ENCODE results near the gene PDE9A.

DNA sequence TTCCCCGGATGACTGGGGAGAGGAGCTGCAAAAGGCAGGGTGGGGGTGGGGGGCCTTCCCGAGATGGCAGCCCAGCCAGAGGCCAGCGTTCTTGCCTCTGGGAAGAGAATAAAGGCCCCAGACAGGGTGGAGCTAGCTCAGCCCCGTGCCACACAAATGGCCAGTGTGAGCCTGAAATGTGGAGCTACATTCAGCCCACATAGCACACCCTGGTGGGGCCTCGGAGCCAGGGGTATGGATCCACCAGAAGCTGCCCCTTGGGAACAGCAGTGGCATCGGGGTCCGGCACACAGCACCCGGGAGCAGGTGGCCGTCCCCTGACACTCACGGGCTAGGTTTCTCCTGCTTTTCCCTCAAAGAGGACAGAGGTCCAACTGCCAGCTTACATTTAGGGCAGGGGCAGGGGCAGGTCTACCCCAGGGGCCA, 93.9 kb downstream of the PDE9A start:
- TF ChIP-seq, protein P1, sequence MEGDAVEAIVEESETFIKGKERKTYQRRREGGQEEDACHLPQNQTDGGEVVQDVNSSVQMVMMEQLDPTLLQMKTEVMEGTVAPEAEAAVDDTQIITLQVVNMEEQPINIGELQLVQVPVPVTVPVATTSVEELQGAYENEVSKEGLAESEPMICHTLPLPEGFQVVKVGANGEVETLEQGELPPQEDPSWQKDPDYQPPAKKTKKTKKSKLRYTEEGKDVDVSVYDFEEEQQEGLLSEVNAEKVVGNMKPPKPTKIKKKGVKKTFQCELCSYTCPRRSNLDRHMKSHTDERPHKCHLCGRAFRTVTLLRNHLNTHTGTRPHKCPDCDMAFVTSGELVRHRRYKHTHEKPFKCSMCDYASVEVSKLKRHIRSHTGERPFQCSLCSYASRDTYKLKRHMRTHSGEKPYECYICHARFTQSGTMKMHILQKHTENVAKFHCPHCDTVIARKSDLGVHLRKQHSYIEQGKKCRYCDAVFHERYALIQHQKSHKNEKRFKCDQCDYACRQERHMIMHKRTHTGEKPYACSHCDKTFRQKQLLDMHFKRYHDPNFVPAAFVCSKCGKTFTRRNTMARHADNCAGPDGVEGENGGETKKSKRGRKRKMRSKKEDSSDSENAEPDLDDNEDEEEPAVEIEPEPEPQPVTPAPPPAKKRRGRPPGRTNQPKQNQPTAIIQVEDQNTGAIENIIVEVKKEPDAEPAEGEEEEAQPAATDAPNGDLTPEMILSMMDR (IDR thresholded peaks at IDR 0.05 in 8 of 11, conservative IDR thresholded peaks at IDR 0.05 in 3 of 11), result no peak
- TF ChIP-seq POLR2AphosphoS5 (IDR thresholded peaks at IDR 0.05) (no peak), POLR2A (IDR thresholded peaks at IDR 0.05) (no peak)

Data from spleen (tissue), 7 donors.